ENCODE data around the gene PRG2.
"Not testable (repeated sequence)": the region's sequence is repeated elsewhere in the genome, so short reads cannot be mapped to it uniquely, and the experiment has no call there.

PRG2 gene

DNA sequence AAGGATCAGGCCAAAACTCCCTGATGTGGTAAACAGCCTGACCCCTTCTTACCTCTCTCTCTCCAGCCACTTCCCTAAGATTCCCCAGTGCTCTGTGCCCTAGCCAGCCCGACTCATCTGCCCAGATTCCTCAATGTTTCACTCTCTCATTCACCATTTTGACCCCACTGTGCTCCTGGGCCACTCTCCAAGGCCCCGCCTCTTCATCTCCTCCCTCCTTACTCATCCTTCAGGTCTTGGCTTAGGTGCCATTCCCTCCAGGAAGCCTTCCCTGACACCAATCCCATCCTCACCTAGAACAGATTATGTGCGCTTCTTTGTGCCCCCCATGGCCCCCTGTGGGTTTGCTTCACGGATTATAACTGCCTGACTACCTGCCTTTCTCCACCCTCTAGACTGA is 23.2 kb upstream of the PRG2 start:
- H3K9me3 Mint-ChIP-seq, result no peaks in the 10 kb centered on the region
- H3K27me3 Mint-ChIP-seq, result no peaks in the 10 kb centered on the region
- H3K36me3 Mint-ChIP-seq (ENCODE audit: insufficient read depth), result peaks cover 52% of the 10 kb centered on the region
- H3K27ac Mint-ChIP-seq (ENCODE audit: low read depth), result peak overlapping the region; percentile 23
- ATAC-seq (replicated peaks; ENCODE audit: extremely low read depth, poor library complexity, severe bottlenecking) (no peak), DNase-seq (ENCODE audit: low spot score in 2 of 2) (no peak)
- H3K4me1 Mint-ChIP-seq, result peaks cover 9% of the 10 kb centered on the region
- H3K4me3 Mint-ChIP-seq, result no peak overlapping the region

DNA sequence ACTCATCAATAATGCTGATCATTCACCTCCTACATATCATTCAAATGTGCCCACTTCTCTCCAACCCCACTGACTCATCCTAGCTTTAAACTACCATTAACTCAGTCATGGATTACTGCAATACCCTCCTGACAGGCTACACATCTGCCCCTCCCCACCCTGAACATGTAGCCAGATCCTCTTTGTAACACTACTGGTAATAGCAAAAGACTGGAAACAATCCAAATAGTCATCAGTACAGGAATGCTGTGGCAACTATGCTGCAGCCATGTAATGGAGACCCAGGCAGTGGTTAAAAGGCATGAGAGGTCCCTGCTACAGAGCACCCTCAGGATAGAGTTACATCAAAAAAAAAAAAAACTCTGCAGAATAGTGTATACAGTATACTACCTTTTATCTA is 19.8 kb upstream of the PRG2 start:
- Mint-ChIP-seq H3K27ac (ENCODE audit: low read depth) (no peak overlapping the region), H3K4me3 (no peak overlapping the region)
- DNase-seq (ENCODE audit: low spot score in 2 of 2), result no peak

DNA sequence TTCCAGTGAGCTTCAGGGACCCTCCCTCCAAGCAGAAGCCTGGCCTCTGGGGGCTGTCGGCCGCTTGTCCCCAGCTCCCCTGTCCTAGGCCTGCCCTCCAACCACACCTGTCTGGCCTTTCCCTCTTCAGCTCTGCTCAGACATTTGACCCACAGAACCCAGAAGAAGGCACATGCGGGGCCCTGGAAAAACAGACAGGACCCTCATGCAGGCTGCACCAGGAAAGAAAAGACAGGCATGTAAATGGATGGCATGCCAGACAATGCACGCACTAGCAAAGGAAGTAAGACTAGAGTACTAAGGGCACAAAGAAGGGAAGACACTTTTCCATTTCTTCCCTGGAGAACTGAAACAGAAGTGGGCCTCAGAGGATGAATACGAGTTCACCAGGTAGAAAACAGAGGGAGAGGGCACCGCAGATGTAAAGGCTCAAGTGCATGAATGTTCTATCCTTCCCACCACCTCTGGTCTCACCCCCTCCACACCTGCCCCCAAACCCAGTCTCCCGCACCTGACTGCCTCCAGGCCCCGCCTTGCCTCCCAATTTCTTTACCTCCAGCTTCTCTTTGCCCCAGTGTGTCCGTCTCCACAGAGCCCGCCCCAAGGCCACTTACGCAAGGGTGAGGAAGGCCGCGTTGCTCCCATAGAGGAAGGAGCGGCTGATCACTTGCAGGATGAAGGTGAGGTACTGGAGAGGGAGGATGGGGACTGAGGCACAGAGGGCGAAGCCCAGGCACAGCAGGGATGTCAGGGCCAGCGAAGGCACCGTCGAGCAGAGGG is 19.1 kb upstream of the PRG2 start:
- no peaks in the 10 kb centered on the region for H3K27me3 Mint-ChIP-seq
- H3K36me3 Mint-ChIP-seq (ENCODE audit: insufficient read depth), result peaks cover 47% of the 10 kb centered on the region
- DNase-seq (ENCODE audit: low spot score in 2 of 2) (no peak), ATAC-seq (replicated peaks; ENCODE audit: extremely low read depth, poor library complexity, severe bottlenecking) (no peak)
- peaks cover 20% of the 10 kb centered on the region for H3K4me1 Mint-ChIP-seq
- no peaks in the 10 kb centered on the region for H3K9me3 Mint-ChIP-seq
- no peak overlapping the region for H3K27ac Mint-ChIP-seq (ENCODE audit: low read depth)
- no peak overlapping the region for H3K4me3 Mint-ChIP-seq

More for the DNA sequence above, 19.8 kb upstream of the PRG2 start:
- H3K4me1 Mint-ChIP-seq, result peaks cover 20% of the 10 kb centered on the region
- H3K27me3 Mint-ChIP-seq, result no peaks in the 10 kb centered on the region
- no peaks in the 10 kb centered on the region for H3K9me3 Mint-ChIP-seq
- H3K36me3 Mint-ChIP-seq (ENCODE audit: insufficient read depth), result peaks cover 54% of the 10 kb centered on the region
- no peak for ATAC-seq (replicated peaks; ENCODE audit: extremely low read depth, poor library complexity, severe bottlenecking)

DNA sequence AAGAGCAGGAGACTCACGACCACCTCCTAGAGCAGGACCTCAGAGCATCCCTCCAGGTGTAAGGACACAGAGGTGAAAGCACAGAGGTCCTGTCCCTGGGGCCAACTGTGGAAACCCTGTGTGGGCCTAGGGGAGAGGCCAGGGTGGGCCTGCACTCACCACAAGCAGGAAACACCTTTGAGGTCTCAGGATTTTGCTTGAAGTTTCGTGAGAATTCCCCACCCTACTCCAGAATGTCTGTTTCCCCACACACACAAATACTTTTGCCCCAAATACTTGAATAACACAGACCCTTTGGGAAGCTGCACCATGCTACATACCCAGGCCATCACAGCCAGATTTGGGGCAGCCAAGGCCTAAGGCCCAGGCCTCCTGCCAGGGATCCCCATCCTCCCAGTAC is 18.3 kb upstream of the PRG2 start:
- H3K36me3 Mint-ChIP-seq (ENCODE audit: insufficient read depth), result peaks cover 40% of the 10 kb centered on the region
- no peaks in the 10 kb centered on the region for H3K9me3 Mint-ChIP-seq
- ATAC-seq (replicated peaks; ENCODE audit: extremely low read depth, poor library complexity, severe bottlenecking) (no peak), DNase-seq (ENCODE audit: low spot score in 2 of 2) (no peak)
- H3K27ac Mint-ChIP-seq (ENCODE audit: low read depth), result no peak overlapping the region
- H3K4me3 Mint-ChIP-seq, result no peak overlapping the region
- no peaks in the 10 kb centered on the region for H3K27me3 Mint-ChIP-seq
- H3K4me1 Mint-ChIP-seq, result peaks cover 17% of the 10 kb centered on the region

DNA sequence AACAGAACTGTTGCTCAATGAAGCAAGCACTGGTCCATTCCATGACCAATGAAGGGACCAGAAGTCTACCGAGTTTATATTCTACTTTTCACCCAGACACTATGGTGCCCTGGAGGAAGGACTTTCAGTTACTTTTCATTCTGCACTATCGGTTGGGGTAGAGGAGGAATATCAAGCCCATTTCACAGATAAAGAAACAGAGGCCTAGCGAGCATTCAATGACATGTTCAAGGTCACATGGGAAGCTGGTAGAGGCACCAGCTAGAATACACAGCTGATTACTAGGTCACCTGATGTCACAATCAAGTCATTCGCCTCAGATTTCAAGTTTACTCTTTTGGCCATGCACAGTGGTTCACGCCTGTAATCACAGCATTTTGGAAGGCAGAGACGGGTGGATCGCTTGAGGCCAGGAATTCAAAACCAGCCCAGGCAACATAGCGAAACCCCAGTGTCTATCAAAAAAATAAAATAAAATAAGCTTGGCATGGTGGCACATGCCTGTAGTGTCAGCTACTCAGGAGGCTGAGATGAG is 17.6 kb upstream of the PRG2 start:
- peaks cover 11% of the 10 kb centered on the region for H3K4me1 Mint-ChIP-seq
- no peaks in the 10 kb centered on the region for H3K9me3 Mint-ChIP-seq
- ATAC-seq (replicated peaks; ENCODE audit: extremely low read depth, poor library complexity, severe bottlenecking) (no peak), DNase-seq (ENCODE audit: low spot score in 2 of 2) (no peak)
- H3K4me3 Mint-ChIP-seq, result no peak overlapping the region
- H3K27me3 Mint-ChIP-seq, result no peaks in the 10 kb centered on the region
- H3K36me3 Mint-ChIP-seq (ENCODE audit: insufficient read depth), result peaks cover 32% of the 10 kb centered on the region
- peak overlapping the region; percentile 2 for H3K27ac Mint-ChIP-seq (ENCODE audit: low read depth)

DNA sequence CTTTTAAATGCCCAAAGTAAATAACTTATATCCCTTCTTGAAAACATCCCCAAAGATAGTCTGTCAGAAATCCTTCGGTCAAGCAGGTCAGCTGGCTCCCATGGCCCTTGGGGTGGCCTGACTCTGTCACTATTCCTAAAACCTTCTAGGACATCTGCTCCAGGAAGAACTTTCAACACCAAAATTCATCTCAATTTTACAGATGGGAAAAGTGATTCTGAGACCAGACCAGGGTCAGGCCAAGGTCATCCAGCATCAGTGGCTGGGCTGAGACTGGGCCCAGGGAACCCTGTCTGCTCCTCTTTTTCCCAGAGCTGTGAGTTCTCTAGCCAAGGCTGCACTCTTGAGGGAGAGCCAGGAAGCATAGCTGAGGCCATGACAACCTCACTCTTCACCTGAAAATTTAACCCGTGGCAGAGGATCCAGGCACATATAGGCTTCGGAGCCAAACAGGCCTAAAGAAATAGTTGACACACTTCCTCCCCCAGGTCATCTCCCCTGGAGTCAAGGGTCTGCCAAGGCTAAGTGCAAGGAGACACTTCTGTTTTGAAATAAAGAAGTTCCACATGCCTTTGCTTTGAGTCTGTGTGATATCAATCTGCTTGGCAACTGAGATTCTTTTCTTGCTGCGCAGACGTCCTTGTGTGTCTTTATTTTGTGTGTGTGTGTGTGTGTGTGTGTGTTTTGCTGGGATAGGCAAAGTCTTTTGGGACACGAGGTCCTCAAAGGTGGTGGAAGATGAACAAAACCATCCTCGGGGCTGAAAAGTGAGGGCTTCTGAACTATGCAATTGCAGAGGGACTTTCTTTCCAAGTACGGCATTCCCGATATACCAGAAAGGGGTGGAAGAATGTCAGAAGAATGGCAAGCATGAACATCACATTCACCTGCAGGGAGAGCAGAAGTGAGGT is 16.8 kb upstream of the PRG2 start:
- ATAC-seq (replicated peaks; ENCODE audit: extremely low read depth, poor library complexity, severe bottlenecking), result no peak
- Mint-ChIP-seq H3K4me3 (no peak overlapping the region), H3K4me1 (peaks cover 11% of the 10 kb centered on the region), H3K27ac (ENCODE audit: low read depth) (peak overlapping the region; percentile 79), H3K27me3 (no peaks in the 10 kb centered on the region), H3K36me3 (ENCODE audit: insufficient read depth) (peaks cover 26% of the 10 kb centered on the region), H3K9me3 (no peaks in the 10 kb centered on the region)
- no peak for DNase-seq (ENCODE audit: low spot score in 2 of 2)

DNA sequence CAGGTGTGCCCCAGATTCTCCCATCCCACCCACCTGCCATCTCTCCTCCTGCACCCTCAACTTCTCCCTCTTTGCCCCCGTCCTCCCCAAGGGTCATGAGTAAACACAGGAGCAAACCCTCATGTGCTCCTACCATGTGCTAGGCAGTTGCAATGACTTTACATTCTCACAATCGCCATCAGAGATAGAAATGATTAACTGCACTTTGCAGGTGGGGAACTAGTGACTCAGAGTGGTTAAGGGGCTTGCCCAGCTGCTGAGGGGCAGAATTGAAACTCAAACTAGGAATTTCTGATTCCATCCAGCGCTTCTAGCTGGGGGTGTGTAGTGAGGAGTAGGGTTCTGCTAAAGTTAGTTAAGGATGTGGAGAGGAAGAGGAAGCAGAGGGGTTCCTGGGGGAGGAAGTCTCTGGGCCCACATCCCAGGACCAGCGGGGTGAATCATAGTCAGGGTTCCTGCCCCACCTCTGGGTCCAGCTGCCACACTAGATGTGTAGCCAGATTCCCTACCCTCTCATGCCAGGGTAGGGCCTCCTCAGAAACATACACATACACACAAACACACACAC is 16.0 kb upstream of the PRG2 start:
- Mint-ChIP-seq H3K4me3 (no peak overlapping the region), H3K27ac (ENCODE audit: low read depth) (peak overlapping the region; percentile 79), H3K9me3 (no peaks in the 10 kb centered on the region), H3K4me1 (peaks cover 11% of the 10 kb centered on the region), H3K27me3 (no peaks in the 10 kb centered on the region), H3K36me3 (ENCODE audit: insufficient read depth) (peaks cover 20% of the 10 kb centered on the region)
- DNase-seq (ENCODE audit: low spot score in 2 of 2), result no peak
- no peak for ATAC-seq (replicated peaks; ENCODE audit: extremely low read depth, poor library complexity, severe bottlenecking)

DNA sequence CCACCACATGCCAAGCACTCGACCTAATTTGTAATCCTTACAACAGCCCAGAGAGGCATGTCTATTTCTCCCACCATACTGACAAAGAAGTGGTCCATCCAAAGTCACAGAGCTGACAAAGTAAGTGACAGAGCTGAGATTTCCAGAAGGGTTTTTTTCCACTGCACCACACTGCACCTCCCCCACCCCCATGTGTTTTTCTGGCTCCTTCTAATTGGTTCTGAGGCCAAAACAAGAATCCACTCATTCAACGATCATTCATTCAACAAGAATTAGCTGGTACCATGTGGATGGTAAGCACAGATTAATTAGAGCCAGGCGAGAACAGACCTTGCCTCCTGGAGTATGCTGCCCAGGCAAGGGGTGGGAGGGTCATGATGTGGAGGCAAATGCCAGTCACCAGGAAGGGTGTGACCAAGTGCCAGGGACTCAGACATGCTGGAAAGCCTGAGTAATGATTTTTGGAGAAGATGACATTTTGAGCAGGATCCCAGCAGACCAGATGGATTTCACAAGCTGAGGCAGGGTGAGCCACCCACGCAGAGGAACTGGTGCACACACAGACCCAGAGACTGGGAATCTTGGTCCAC is 14.9 kb upstream of the PRG2 start:
- Mint-ChIP-seq H3K27ac (ENCODE audit: low read depth) (peak overlapping the region; percentile 37), H3K4me1 (peaks cover 11% of the 10 kb centered on the region), H3K27me3 (no peaks in the 10 kb centered on the region), H3K36me3 (ENCODE audit: insufficient read depth) (peaks cover 17% of the 10 kb centered on the region), H3K4me3 (no peak overlapping the region), H3K9me3 (no peaks in the 10 kb centered on the region)
- no peak for ATAC-seq (replicated peaks; ENCODE audit: extremely low read depth, poor library complexity, severe bottlenecking)
- no peak for DNase-seq (ENCODE audit: low spot score in 2 of 2)

DNA sequence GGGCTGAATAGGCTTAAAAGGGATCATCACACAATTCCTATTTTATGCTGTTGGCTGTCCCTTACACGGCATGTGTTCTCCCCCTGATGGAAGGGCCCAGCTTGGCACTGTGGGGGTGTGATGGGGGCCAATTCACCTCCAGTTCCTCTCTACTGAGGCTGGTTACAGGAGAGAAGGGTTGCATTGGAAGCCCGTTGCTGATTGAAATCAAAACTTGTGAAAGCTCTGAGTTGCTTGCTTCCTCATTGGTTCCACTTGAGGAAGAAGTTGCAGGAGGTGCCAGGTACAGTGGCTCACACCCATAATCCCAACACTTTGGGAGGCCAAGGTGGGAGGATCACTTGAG is 13.3 kb upstream of the PRG2 start:
- Mint-ChIP-seq H3K27me3 (no peaks in the 10 kb centered on the region), H3K9me3 (no peaks in the 10 kb centered on the region), H3K36me3 (ENCODE audit: insufficient read depth) (peaks cover 13% of the 10 kb centered on the region), H3K4me1 (peaks cover 11% of the 10 kb centered on the region), H3K4me3 (no peak overlapping the region), H3K27ac (ENCODE audit: low read depth) (peak overlapping the region; percentile 57)
- ATAC-seq (replicated peaks; ENCODE audit: extremely low read depth, poor library complexity, severe bottlenecking), result no peak
- DNase-seq (ENCODE audit: low spot score in 2 of 2), result no peak

DNA sequence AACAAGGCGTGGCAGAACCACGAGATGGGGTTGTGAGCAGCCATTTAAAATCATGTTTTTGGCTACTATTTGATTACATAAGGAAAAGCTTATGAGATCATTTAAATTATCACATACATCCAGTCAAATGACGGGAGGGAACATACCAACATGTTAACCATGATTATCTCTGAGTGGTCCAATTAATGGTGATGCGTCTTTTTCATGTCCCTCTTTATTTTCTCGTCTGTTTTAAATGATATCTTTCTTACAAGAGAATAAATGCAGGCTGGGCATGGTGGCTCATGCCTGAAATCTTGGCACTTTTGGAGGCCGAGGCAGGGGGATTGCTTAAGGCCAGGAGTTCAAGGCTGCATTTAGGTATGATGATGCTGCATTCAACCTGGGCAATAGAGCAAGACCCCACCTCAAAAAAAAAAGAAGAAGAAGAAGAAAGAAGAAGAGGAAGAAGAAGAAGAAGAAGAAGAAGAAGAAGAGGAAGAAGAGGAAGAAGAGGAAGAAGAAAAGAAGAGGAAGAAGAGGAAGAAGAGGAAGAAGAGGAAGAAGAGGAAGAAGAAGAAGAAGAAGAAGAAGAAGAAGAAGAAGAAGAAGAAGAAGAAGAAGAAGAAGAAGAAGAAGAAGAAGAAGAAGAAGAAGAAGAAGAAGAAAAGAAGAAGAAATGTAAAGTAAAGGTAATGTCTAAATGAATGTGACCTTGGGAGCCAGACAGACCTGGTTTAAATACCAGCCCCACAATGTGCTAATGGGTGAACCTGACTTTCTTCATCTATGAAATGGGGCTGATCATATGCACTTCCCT is 12.8 kb upstream of the PRG2 start:
- Mint-ChIP-seq H3K4me1 (peaks cover 11% of the 10 kb centered on the region), H3K36me3 (ENCODE audit: insufficient read depth) (peaks cover 12% of the 10 kb centered on the region), H3K27ac (ENCODE audit: low read depth) (peak overlapping the region; percentile 63)
- not testable (repeated sequence) for ATAC-seq (replicated peaks; ENCODE audit: extremely low read depth, poor library complexity, severe bottlenecking); H3K9me3 Mint-ChIP-seq; H3K27me3 Mint-ChIP-seq; DNase-seq (ENCODE audit: low spot score in 2 of 2); H3K4me3 Mint-ChIP-seq

DNA sequence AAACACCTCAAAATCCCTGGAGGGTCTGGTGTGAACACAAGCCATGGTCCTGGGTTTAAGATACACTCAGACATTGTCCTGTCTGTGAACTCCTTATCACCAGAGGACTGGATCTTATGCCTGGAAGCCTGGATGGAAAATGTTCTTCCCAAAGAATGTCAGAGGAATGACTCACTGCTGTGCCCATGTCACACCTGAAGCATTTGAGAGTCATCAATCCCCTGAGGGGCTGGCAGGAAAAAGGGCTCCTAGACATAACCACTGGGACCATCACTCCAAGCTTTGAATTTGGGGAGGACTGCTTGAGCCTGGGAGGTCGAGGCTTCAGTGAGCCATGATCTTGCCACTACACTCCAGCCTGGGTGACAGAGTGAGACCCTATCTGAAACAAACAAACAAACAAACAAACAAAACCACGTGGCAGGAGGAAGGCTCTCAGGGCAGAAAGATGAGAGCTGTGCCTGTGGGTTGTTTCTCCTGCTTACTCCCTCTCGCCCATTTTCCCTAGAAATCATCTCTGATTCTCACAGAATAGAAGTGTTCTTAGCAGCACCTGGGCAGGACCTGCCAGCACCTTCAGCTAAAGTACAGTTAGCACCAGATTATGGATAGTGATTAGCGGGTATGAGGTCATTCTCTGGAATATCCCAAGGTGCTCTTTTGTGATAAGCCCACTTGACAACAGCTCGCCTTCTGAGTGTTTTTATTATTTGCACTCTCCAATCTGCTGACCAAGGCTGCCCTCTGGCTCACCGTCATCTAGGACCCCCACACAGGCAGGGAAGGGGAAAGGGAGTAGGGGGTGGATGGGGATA is 11.9 kb upstream of the PRG2 start:
- Mint-ChIP-seq H3K36me3 (ENCODE audit: insufficient read depth) (peaks cover 4% of the 10 kb centered on the region), H3K4me1 (peaks cover 11% of the 10 kb centered on the region), H3K4me3 (no peak overlapping the region), H3K27me3 (no peaks in the 10 kb centered on the region), H3K27ac (ENCODE audit: low read depth) (no peak overlapping the region), H3K9me3 (no peaks in the 10 kb centered on the region)
- ATAC-seq (replicated peaks; ENCODE audit: extremely low read depth, poor library complexity, severe bottlenecking), result no peak
- no peak for DNase-seq (ENCODE audit: low spot score in 2 of 2)

Data from central memory CD8-positive, alpha-beta T cell (primary cell).